DOHH2 (cell line): ENCODE results near the gene MFAP3.

ENCODE experiments used
- H3F3A ChIP-seq: fragments of 200-600 bp; sonication (generic), shearing (Covaris generic); 2 replicates; pipeline ENCODE4 v1.6.0; 2016; ENCODE audit warnings: antibody characterized with exemption, mild to moderate bottlenecking; ENCODE audit not compliant: control insufficient read depth, insufficient read depth
- H3K27ac ChIP-seq: fragments of 200-600 bp; sonication (generic); 2 replicates; pipeline ENCODE4 v1.5.1; 2014; ENCODE audit warnings: low read depth, mild to moderate bottlenecking, low read length, moderate library complexity
- H3K27me3 ChIP-seq: fragments of 200-600 bp; sonication (generic); 2 replicates; pipeline ENCODE4 v1.6.1; 2014; ENCODE audit warnings: mild to moderate bottlenecking, low read length, mixed read lengths; ENCODE audit not compliant: control insufficient read depth
- H3K36me3 ChIP-seq: fragments of 200-600 bp; sonication (generic); 2 replicates; pipeline ENCODE4 v1.6.1; 2014; ENCODE audit warnings: mild to moderate bottlenecking, low read length, moderate library complexity, mixed read lengths; ENCODE audit not compliant: control insufficient read depth
- H3K4me1 ChIP-seq: fragments of 200-600 bp; sonication (generic); 2 replicates; pipeline ENCODE4 v1.6.1; 2014; ENCODE audit warnings: mild to moderate bottlenecking, low read length, mixed read lengths; ENCODE audit not compliant: control insufficient read depth
- H3K4me2 ChIP-seq: fragments of 200-600 bp; sonication (generic); 2 replicates; pipeline ENCODE4 v1.6.0; 2014; ENCODE audit warnings: mild to moderate bottlenecking, low read length, moderate library complexity
- H3K4me3 ChIP-seq: fragments of 200-600 bp; sonication (generic); 2 replicates; pipeline ENCODE4 v1.5.1; 2014; ENCODE audit warnings: mild to moderate bottlenecking, low read length, mixed read lengths
- H3K79me2 ChIP-seq: fragments of 200-600 bp; sonication (generic); 2 replicates; pipeline ENCODE4 v1.6.1; 2014; ENCODE audit warnings: mild to moderate bottlenecking, low read length, mixed read lengths; ENCODE audit not compliant: control insufficient read depth
- H3K9me2 ChIP-seq: fragments of 200-600 bp; sonication (generic); replicated peaks from 2 replicates; pipeline ENCODE4 v1.6.1; 2014; ENCODE audit warnings: mild to moderate bottlenecking, low read length, mixed read lengths; ENCODE audit not compliant: control insufficient read depth
- H3K9me3 ChIP-seq: fragments of 200-600 bp; sonication (generic); 2 replicates; pipeline ENCODE4 v1.6.1; 2014; ENCODE audit warnings: antibody characterized with exemption, low read length, mixed read lengths; ENCODE audit not compliant: control insufficient read depth, insufficient read depth
- H4K20me1 ChIP-seq: fragments of 200-600 bp; sonication (generic); 2 replicates; pipeline ENCODE4 v1.6.0; 2014; ENCODE audit warnings: low read depth, mild to moderate bottlenecking, antibody characterized with exemption, low read length, moderate library complexity; ENCODE audit not compliant: control insufficient read depth, insufficient read depth
- CTCF ChIP-seq: fragments of 200-600 bp; sonication (generic); IDR thresholded peaks from one replicate; pipeline ENCODE4 v1.5.1; 2014; ENCODE audit warnings: antibody characterized with exemption, mild to moderate bottlenecking, low read depth, low read length; ENCODE audit not compliant: poor library complexity, severe bottlenecking
- EZH2phosphoT487 ChIP-seq: fragments of 200-600 bp; sonication (generic); IDR thresholded peaks from 2 replicates; pipeline ENCODE4 v1.6.1; 2017; ENCODE audit warnings: borderline replicate concordance, mild to moderate bottlenecking, antibody characterized with exemption, low read length, moderate library complexity, mixed read lengths

Gene MFAP3

GRCh38 chr5:154086146-154086545 is 47.4 kb downstream of the MFAP3 start:
- no peaks in the 10 kb centered on the region for H4K20me1 ChIP-seq
- no peaks in the 10 kb centered on the region for H3K9me3 ChIP-seq
- H3K4me1 ChIP-seq, result no peaks in the 10 kb centered on the region
- no peak for TF ChIP-seq EZH2phosphoT487
- H3K4me2 ChIP-seq, result no peak overlapping the region
- no peaks in the 10 kb centered on the region for H3F3A ChIP-seq
- no peak overlapping the region for H3K4me3 ChIP-seq
- no peaks in the 10 kb centered on the region for H3K36me3 ChIP-seq
- H3K79me2 ChIP-seq, result no peaks in the 10 kb centered on the region
- H3K27me3 ChIP-seq, result peaks cover 3% of the 10 kb centered on the region
- H3K27ac ChIP-seq, result no peak overlapping the region
- no peaks in the 10 kb centered on the region for H3K9me2 ChIP-seq

GRCh38 chr5:154086641-154087040 is 47.9 kb downstream of the MFAP3 start:
- Histone ChIP-seq H3K27me3 (peaks cover 3% of the 10 kb centered on the region), H3K79me2 (no peaks in the 10 kb centered on the region), H3K27ac (no peak overlapping the region), H3F3A (no peaks in the 10 kb centered on the region), H4K20me1 (no peaks in the 10 kb centered on the region), H3K4me2 (no peak overlapping the region), H3K4me3 (no peak overlapping the region), H3K36me3 (no peaks in the 10 kb centered on the region), H3K4me1 (no peaks in the 10 kb centered on the region), H3K9me2 (no peaks in the 10 kb centered on the region), H3K9me3 (no peaks in the 10 kb centered on the region)
- TF ChIP-seq CTCF, result no peak
- TF ChIP-seq EZH2phosphoT487, result no peak

GRCh38 chr5:154087260-154087659 is 48.5 kb downstream of the MFAP3 start:
- Histone ChIP-seq H3K36me3 (no peaks in the 10 kb centered on the region), H3K9me2 (no peaks in the 10 kb centered on the region), H3K79me2 (no peaks in the 10 kb centered on the region), H3K27ac (no peak overlapping the region), H3K4me1 (no peaks in the 10 kb centered on the region), H3K27me3 (peaks cover 3% of the 10 kb centered on the region), H4K20me1 (no peaks in the 10 kb centered on the region), H3K9me3 (no peaks in the 10 kb centered on the region), H3K4me2 (no peak overlapping the region), H3K4me3 (no peak overlapping the region), H3F3A (no peaks in the 10 kb centered on the region)
- TF ChIP-seq EZH2phosphoT487, result no peak

GRCh38 chr5:154088801-154089200 is 50.0 kb downstream of the MFAP3 start:
- TF ChIP-seq EZH2phosphoT487 (no peak), CTCF (no peak)
- no peaks in the 10 kb centered on the region for H3F3A ChIP-seq
- no peaks in the 10 kb centered on the region for H3K9me2 ChIP-seq
- H3K4me1 ChIP-seq, result no peaks in the 10 kb centered on the region
- no peak overlapping the region for H3K4me3 ChIP-seq
- no peak overlapping the region for H3K27ac ChIP-seq
- no peaks in the 10 kb centered on the region for H3K36me3 ChIP-seq
- peaks cover 8% of the 10 kb centered on the region for H3K27me3 ChIP-seq
- H3K9me3 ChIP-seq, result no peaks in the 10 kb centered on the region
- H3K79me2 ChIP-seq, result no peaks in the 10 kb centered on the region
- no peak overlapping the region for H3K4me2 ChIP-seq
- no peaks in the 10 kb centered on the region for H4K20me1 ChIP-seq
